Loucy (cell line): ENCODE data around the gene CAMK2N1.
A peak's percentile ranks its signal among the peaks of the same experiment; 100 is the strongest.

ENCODE experiments used
- H2AFZ ChIP-seq: fragments of 200-600 bp; sonication (generic); 2 replicates; pipeline ENCODE4 v1.6.0; 2016; ENCODE audit warnings: antibody characterized with exemption, mild to moderate bottlenecking, low read length, moderate library complexity
- H3F3A ChIP-seq: fragments of 200-600 bp; 2 replicates; pipeline ENCODE4 v1.6.0; 2016; ENCODE audit warnings: antibody characterized with exemption, low read depth, mild to moderate bottlenecking
- H3K27me3 ChIP-seq: fragments of 200-600 bp; sonication (generic); 2 replicates; pipeline ENCODE4 v1.6.1; 2014; ENCODE audit warnings: low read length, mild to moderate bottlenecking; ENCODE audit not compliant: insufficient read depth, poor library complexity, severe bottlenecking
- H3K36me3 ChIP-seq: fragments of 200-600 bp; sonication (generic); 2 replicates; pipeline ENCODE4 v1.6.1; 2016; ENCODE audit warnings: low read length; ENCODE audit not compliant: insufficient read depth
- H3K4me1 ChIP-seq: fragments of 200-600 bp; sonication (generic); 2 replicates; pipeline ENCODE4 v1.5.1; 2014; ENCODE audit warnings: low read length, mild to moderate bottlenecking; ENCODE audit not compliant: insufficient read depth, poor library complexity, severe bottlenecking
- H3K4me2 ChIP-seq: fragments of 200-600 bp; sonication (generic); 2 replicates; pipeline ENCODE4 v1.6.0; 2014; ENCODE audit warnings: antibody characterized with exemption, low read length, low read depth, mild to moderate bottlenecking; ENCODE audit not compliant: poor library complexity, severe bottlenecking
- H3K4me3 ChIP-seq: fragments of 200-600 bp; sonication (generic); 2 replicates; pipeline ENCODE4 v1.5.1; 2014; ENCODE audit warnings: low read length, mild to moderate bottlenecking, mixed read lengths; ENCODE audit not compliant: poor library complexity, severe bottlenecking
- H3K79me2 ChIP-seq: fragments of 200-600 bp; sonication (generic); 2 replicates; pipeline ENCODE4 v1.6.1; 2014; ENCODE audit warnings: low read length; ENCODE audit not compliant: insufficient read depth
- H3K9ac ChIP-seq: fragments of 200-600 bp; sonication (generic); 2 replicates; pipeline ENCODE4 v1.6.0; 2014; ENCODE audit warnings: mild to moderate bottlenecking, low read depth, low read length, moderate library complexity; ENCODE audit not compliant: poor library complexity, severe bottlenecking
- H3K9me2 ChIP-seq: fragments of 200-600 bp; sonication (generic); replicated peaks from 2 replicates; pipeline ENCODE4 v1.6.1; 2016; ENCODE audit warnings: low read depth, low read length, mixed read lengths
- H3K9me3 ChIP-seq: fragments of 200-600 bp; sonication (generic); 2 replicates; pipeline ENCODE4 v1.6.1; 2014; ENCODE audit warnings: mild to moderate bottlenecking, antibody characterized with exemption, low read length, low read depth; ENCODE audit not compliant: insufficient read depth
- H4K20me1 ChIP-seq: fragments of 200-600 bp; sonication (generic); 2 replicates; pipeline ENCODE4 v1.6.0; 2014; ENCODE audit warnings: antibody characterized with exemption, low read length, mild to moderate bottlenecking; ENCODE audit not compliant: insufficient read depth, poor library complexity, severe bottlenecking
- EZH2phosphoT487 ChIP-seq: fragments of 200-600 bp; IDR thresholded peaks from 2 replicates; pipeline ENCODE4 v1.6.1; 2018; ENCODE audit warnings: antibody characterized with exemption, mild to moderate bottlenecking, moderate library complexity, borderline replicate concordance
- TF ChIP-seq, protein P1 (sequence below): fragments of 200-600 bp; sonication (generic); conservative IDR thresholded peaks from 2 replicates; pipeline ENCODE4 v1.5.1; 2014; ENCODE audit warnings: mild to moderate bottlenecking, antibody characterized with exemption, low read length

CAMK2N1 gene

DNA sequence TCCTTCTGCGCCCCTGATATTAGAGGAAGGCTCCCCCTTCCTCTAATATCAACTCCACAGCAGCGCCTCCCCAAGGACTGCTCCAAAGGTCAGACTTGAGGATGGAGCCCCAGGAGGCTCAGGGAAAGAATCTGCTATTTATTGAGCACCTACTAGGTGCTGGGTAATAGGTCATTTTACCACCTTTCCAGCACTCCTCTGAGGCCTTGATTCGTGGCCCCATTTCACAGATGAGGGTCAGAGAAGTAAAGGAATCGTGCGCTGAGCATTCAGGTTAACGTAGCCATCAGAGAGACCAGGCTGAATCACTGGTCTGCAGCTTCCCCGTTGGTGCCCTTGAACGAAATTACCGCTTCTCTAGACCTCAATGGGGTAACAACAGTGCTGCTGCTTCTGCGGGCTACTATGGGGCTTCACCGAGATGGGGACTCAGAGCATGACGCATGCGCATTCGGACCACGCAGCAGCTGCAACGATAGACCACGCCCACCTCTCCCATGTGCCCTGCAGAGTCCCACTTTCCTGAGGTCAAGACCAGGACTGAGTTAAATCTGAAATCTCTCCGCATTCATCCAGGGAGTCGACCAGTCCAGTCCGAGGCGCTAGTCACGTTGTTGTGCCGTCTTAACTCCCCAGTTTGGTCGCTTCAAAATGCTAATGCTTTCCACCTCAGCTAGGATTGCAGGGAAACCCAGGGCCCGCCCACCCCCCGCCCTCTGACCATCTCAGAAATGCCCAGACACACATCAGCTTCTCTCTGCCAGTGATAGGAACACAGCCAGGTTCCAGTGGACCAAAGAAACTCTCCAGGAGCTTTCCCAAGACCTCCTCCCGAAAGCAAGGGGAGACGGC is 12.9 kb downstream of the CAMK2N1 start:
- H3K9ac ChIP-seq: no peak overlapping the region
- peaks cover 4% of the 10 kb centered on the region for H3K4me1 ChIP-seq
- H3K27me3 ChIP-seq: no peaks in the 10 kb centered on the region
- H3K36me3 ChIP-seq: no peaks in the 10 kb centered on the region
- H3K4me2 ChIP-seq: no peak overlapping the region
- no peak overlapping the region for H3K4me3 ChIP-seq
- no peaks in the 10 kb centered on the region for H3F3A ChIP-seq
- H2AFZ ChIP-seq: no peak overlapping the region
- no peaks in the 10 kb centered on the region for H4K20me1 ChIP-seq
- no peaks in the 10 kb centered on the region for H3K9me2 ChIP-seq
- no peaks in the 10 kb centered on the region for H3K9me3 ChIP-seq
- TF ChIP-seq EZH2phosphoT487: no peak
- no peaks in the 10 kb centered on the region for H3K79me2 ChIP-seq

DNA sequence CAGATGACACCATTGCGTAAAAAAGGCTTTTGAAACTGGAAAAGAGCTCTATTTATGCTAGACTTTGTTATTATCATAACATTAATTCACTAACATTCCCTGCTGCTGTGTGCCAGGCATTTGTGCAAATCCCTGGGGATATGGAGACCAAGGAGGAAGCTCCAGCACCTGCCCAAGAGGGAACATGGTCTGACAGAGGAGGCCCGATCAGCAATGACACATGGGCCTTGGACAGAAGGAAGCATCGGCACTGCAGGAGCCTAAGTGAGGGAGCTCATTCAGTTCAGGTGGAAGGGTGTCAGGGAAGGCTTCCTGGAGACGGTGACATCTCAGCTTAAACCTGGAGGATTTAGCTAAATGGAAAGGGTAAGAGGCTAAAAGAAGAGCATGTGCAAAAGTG is 13.9 kb downstream of the CAMK2N1 start:
- Histone ChIP-seq H3K79me2 (no peaks in the 10 kb centered on the region), H3K9me2 (no peaks in the 10 kb centered on the region), H3K9ac (no peak overlapping the region), H3F3A (no peaks in the 10 kb centered on the region), H2AFZ (no peak overlapping the region), H3K9me3 (no peaks in the 10 kb centered on the region), H4K20me1 (no peaks in the 10 kb centered on the region), H3K4me3 (no peak overlapping the region), H3K4me1 (peaks cover under 1% of the 10 kb centered on the region), H3K4me2 (no peak overlapping the region), H3K36me3 (no peaks in the 10 kb centered on the region), H3K27me3 (no peaks in the 10 kb centered on the region)
- TF ChIP-seq, protein P1, sequence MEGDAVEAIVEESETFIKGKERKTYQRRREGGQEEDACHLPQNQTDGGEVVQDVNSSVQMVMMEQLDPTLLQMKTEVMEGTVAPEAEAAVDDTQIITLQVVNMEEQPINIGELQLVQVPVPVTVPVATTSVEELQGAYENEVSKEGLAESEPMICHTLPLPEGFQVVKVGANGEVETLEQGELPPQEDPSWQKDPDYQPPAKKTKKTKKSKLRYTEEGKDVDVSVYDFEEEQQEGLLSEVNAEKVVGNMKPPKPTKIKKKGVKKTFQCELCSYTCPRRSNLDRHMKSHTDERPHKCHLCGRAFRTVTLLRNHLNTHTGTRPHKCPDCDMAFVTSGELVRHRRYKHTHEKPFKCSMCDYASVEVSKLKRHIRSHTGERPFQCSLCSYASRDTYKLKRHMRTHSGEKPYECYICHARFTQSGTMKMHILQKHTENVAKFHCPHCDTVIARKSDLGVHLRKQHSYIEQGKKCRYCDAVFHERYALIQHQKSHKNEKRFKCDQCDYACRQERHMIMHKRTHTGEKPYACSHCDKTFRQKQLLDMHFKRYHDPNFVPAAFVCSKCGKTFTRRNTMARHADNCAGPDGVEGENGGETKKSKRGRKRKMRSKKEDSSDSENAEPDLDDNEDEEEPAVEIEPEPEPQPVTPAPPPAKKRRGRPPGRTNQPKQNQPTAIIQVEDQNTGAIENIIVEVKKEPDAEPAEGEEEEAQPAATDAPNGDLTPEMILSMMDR: no peak
- no peak for TF ChIP-seq EZH2phosphoT487

DNA sequence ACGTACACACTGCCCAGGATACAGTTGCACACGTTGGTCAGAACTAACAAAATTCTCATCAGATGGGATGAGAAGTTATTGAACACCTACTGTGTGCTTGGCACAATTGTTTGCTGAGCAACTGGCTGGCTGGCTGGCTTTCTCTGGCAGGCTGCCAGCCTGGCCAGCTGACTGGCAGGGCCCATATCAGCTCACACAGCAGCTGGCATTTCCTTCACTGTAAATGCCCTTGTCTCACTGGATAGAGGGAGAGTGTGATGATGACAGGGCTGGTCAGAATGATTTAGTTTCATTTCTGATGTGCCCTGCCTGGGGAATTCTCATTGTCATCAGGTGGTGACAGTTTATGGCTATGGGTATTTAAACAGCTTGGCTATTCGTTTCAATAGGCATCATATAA is 15.8 kb downstream of the CAMK2N1 start:
- H3K4me1 ChIP-seq: no peaks in the 10 kb centered on the region
- H3K4me3 ChIP-seq: peak overlapping the region; percentile 37
- no peaks in the 10 kb centered on the region for H3F3A ChIP-seq
- H3K4me2 ChIP-seq: peak overlapping the region; percentile 45
- no peaks in the 10 kb centered on the region for H3K36me3 ChIP-seq
- H2AFZ ChIP-seq: no peak overlapping the region
- no peaks in the 10 kb centered on the region for H4K20me1 ChIP-seq
- no peaks in the 10 kb centered on the region for H3K27me3 ChIP-seq
- H3K9ac ChIP-seq: no peak overlapping the region
- TF ChIP-seq, protein P1: no peak
- no peaks in the 10 kb centered on the region for H3K9me3 ChIP-seq
- no peaks in the 10 kb centered on the region for H3K79me2 ChIP-seq
- no peaks in the 10 kb centered on the region for H3K9me2 ChIP-seq
